A549 (cell line): Measurements from ENCODE around the gene LGALS1. TPM values are rescaled to one million over a fixed set of nuclear protein-coding genes. Genes with fewer than 3 reads are reported as not detected.

Source experiments
- ATAC-seq, 2 experiments: fragments of 200-7000 bp in 1 of 2; fragments of >200 bp in 1 of 2; cut with Nextera tagmentation in 1 of 2; cut with Tn5 transposase in 1 of 2; 3 replicates each; pipeline versions ENCODE4 v1.8.0 to v1.9.1; 2018 to 2020; ENCODE audit warnings: mild to moderate bottlenecking in 1 of 2, moderate library complexity in 1 of 2
- CTCF ChIA-PET: fragments of 300-600 bp; sonication (Branson Sonifier 250); formaldehyde crosslinking; extraction: SDS; loops from one replicate; lab custom pipeline; 2021; ENCODE audit warnings: antibody characterized with exemption, inconsistent platforms; lab: Yijun Ruan, JAX
- POLR2A ChIA-PET: fragments of 350-600 bp; formaldehyde crosslinking; extraction: SDS; loops from one replicate; lab custom pipeline; 2021; ENCODE audit warnings: antibody characterized with exemption, inconsistent platforms; lab: Yijun Ruan, JAX
- DNase-seq, 2 experiments: peaks; one replicate each; pipeline versions ENCODE4 v3.0.0 to v3.0.0-alpha.2; 2011 to 2016; ENCODE audit warnings: low read depth in 1 of 2, low spot score in 1 of 2
- FAIRE-seq: peaks from 2 replicates; lab custom pipeline; 2011; peaks lifted over from hg19 to GRCh38; lab: Jason Lieb, UNC
- H3K27ac ChIP-seq, 2 experiments: fragments of >200 bp; sonication (Bioruptor Twin); formaldehyde crosslinking; 3 replicates each; pipeline ENCODE4 v1.5.1; 2016 to 2017
- H3K4me1 ChIP-seq: fragments of >200 bp; sonication (Bioruptor Twin); formaldehyde crosslinking; 3 replicates; pipeline ENCODE4 v1.6.1; 2016
- H3K4me2 ChIP-seq: fragments of >200 bp; sonication (Bioruptor Twin); formaldehyde crosslinking; 3 replicates; pipeline ENCODE4 v1.6.1; 2016
- H3K4me3 ChIP-seq: fragments of >200 bp; sonication (Bioruptor Twin); formaldehyde crosslinking; 3 replicates; pipeline ENCODE4 v1.5.1; 2016
- H3K9me3 ChIP-seq: fragments of >200 bp; sonication (Bioruptor Twin); formaldehyde crosslinking; 3 replicates; pipeline ENCODE4 v1.6.1; 2016
- ATOH8 ChIP-seq: fragments of 250-450 bp; sonication (Bioruptor Pico); IDR thresholded peaks from 2 replicates; pipeline ENCODE4 v1.5.0; 2020; ENCODE audit warnings: low read depth, mild to moderate bottlenecking, moderate library complexity
- EHF ChIP-seq: fragments of 250-450 bp; sonication (Bioruptor Pico); IDR thresholded peaks from 2 replicates; pipeline ENCODE4 v1.5.0; 2020; ENCODE audit warnings: mild to moderate bottlenecking
- FOSB ChIP-seq: fragments of 250-450 bp; sonication (Bioruptor Pico); IDR thresholded peaks from 2 replicates; pipeline ENCODE4 v1.5.0; 2020; ENCODE audit warnings: mild to moderate bottlenecking, moderate library complexity
- FOSL2 ChIP-seq, 2 experiments: fragments of 450-650 bp in 1 of 2; fragments of >200 bp in 1 of 2; sonication (Bioruptor Twin) in 1 of 2; formaldehyde crosslinking; IDR thresholded peaks; 2 replicates each; pipeline versions ENCODE4 v1.5.0 to v1.6.1; 2016 to 2020; ENCODE audit warnings: mild to moderate bottlenecking in 1 of 2, moderate library complexity in 1 of 2
- HOXB5 ChIP-seq: fragments of 250-450 bp; sonication (Bioruptor Pico); IDR thresholded peaks from 2 replicates; pipeline ENCODE4 v1.5.0; 2020; ENCODE audit warnings: mild to moderate bottlenecking, moderate library complexity
- MAZ ChIP-seq: fragments of 150-350 bp; IDR thresholded peaks from 2 replicates; pipeline ENCODE4 v1.6.1; 2014; ENCODE audit warnings: antibody characterized with exemption, low read depth, low read length, borderline replicate concordance
- PHF8 ChIP-seq: fragments of 200-600 bp; sonication (generic); IDR thresholded peaks from 2 replicates; pipeline ENCODE4 v1.6.1; 2016; ENCODE audit warnings: low read depth, mild to moderate bottlenecking, antibody characterized with exemption, moderate library complexity, borderline replicate concordance
- POLR2A ChIP-seq: IDR thresholded peaks from 2 replicates; pipeline ENCODE4 v1.6.1; 2012; ENCODE audit warnings: mild to moderate bottlenecking, low read length
- RAD21 ChIP-seq, 2 experiments: fragments of >200 bp in 1 of 2; sonication (Bioruptor Twin) in 1 of 2; formaldehyde crosslinking in 1 of 2; IDR thresholded peaks in 1 of 2; conservative IDR thresholded peaks in 1 of 2; 2 replicates in 1 of 2; 3 replicates in 1 of 2; pipeline ENCODE4 v1.6.1; 2012 to 2018; ENCODE audit warnings: inconsistent platforms in 1 of 2
- SMC3 ChIP-seq: fragments of >200 bp; sonication (Bioruptor Twin); formaldehyde crosslinking; IDR thresholded peaks from 3 replicates; pipeline ENCODE4 v1.6.1; 2018; ENCODE audit warnings: inconsistent platforms
- SREBF2 ChIP-seq: fragments of 450-650 bp; IDR thresholded peaks from 2 replicates; pipeline ENCODE4 v1.6.1; 2014; ENCODE audit warnings: mild to moderate bottlenecking, moderate library complexity
- ZNF302 ChIP-seq: fragments of 250-450 bp; sonication (Bioruptor Pico); IDR thresholded peaks from 2 replicates; pipeline ENCODE4 v1.9.0; 2021; ENCODE audit warnings: inconsistent platforms, mild to moderate bottlenecking, moderate library complexity
- WGBS: methylation state at CpG from one replicate; pipeline ENCODE4 v1.1.6; 2017; ENCODE audit errors: missing lambda C conversion rate; 5-methylcytosine and 5-hydroxymethylcytosine counted together
- polyA plus RNA-seq, 4 experiments: library from polyadenylated mRNA; depleted of rRNA in 3 of 4; stranded (reverse); fragments of >200 nt; fragmentation: RNase III in 1 of 4; extraction: RNeasy Plus Mini Kit Qiagen cat#74134 plus additional on column Dnase treatment in 1 of 4; gene quantifications; 2 replicates in 3 of 4; 3 replicates in 1 of 4; pipeline ENCODE4 v1.2.3, GENCODE V29; 2011 to 2017
- TF ChIP-seq, protein P1 (sequence below): fragments of 200-600 bp; sonication (generic); IDR thresholded peaks from 2 replicates; pipeline ENCODE4 v1.6.1; 2016; ENCODE audit warnings: antibody characterized with exemption, mild to moderate bottlenecking, moderate library complexity
- TF ChIP-seq, protein P2 (sequence below): fragments of >200 bp; sonication (Bioruptor Twin); formaldehyde crosslinking; IDR thresholded peaks from 3 replicates; pipeline ENCODE4 v1.5.1; 2016
- TF ChIP-seq, protein P3 (sequence below): fragments of 150-350 bp; IDR thresholded peaks from 2 replicates; pipeline ENCODE4 v1.6.1; 2014; ENCODE audit warnings: low read depth, mild to moderate bottlenecking, low read length

The LGALS1 gene
- polyA plus RNA-seq, 2 of the 4 experiments (the other 2 are of a cell fraction), result 584 to 1,477 TPM

DNA sequence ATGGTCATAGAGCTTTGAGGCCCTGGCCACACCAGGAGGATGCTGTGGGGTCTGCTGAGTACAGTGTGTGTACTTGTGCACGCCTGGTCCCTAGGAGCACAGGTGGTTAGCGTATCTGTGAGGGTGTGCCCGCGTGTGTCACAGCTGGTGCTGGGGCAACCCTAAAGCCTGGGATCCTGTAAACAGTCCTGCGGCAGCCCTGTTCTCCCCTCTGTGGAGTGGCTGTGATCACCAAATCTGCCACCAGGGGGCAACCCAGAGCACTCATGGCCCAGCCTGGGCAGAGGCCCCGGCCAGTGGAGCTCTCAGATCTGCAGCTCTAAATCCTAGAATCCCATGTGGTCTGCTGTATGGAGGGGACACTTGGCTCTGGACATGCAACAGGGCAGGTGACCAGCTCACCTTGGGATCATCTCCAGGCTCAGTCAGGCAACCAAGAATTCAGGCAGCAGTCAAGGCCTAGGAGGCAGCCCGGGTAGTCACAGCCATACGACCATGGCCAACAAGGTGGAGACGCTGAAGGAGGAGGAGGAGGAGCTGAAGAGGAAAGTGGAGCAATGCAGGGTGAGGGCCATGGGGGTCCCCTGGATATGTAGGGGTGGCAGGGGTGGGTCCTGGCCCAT lies 32.1 kb upstream of the LGALS1 start:
- no peak for FAIRE-seq
- H3K9me3 ChIP-seq, result no peaks in the 10 kb centered on the region
- H3K4me1 ChIP-seq, result peaks cover 10% of the 10 kb centered on the region; the same call in 2 of the 3 replicates
- H3K4me2 ChIP-seq, result no peak overlapping the region
- WGBS, result 92% methylated on average over 3 of the region's 9 CpGs
- ChIA-PET POLR2A (interaction anchor here (0.5 to 2.0 kb wide), 7 partner anchors 11 to 162 kb away, joined by 3 to 9 read pairs (median 4); partner anchors contain the start of genes GGA1 and PDXP), CTCF (interaction anchor here (0.5 to 7.1 kb wide), 46 partner anchors 11 to 892 kb away, joined by 3 to 152 read pairs (median 5); partner anchors contain the start of genes LGALS1, NOL12, PDXP and TRIOBP)
- TF ChIP-seq FOSB (CRISPR knock-in tag) (no peak), RAD21 (conservative IDR thresholded peaks at IDR 0.05 in 1 of 2, IDR thresholded peaks at IDR 0.05 in 1 of 2) (peak; percentile 65 to 66), MAZ (no peak), EHF (CRISPR knock-in tag) (no peak), SREBF2 (no peak), SMC3 (peak; percentile 79), HOXB5 (CRISPR knock-in tag) (no peak), POLR2A (no peak), ATOH8 (no peak), FOSL2 (IDR thresholded peaks at IDR 0.05) (no peak), FOSL2 (CRISPR knock-in tag; IDR thresholded peaks at IDR 0.05) (no peak)
- TF ChIP-seq, protein P1, sequence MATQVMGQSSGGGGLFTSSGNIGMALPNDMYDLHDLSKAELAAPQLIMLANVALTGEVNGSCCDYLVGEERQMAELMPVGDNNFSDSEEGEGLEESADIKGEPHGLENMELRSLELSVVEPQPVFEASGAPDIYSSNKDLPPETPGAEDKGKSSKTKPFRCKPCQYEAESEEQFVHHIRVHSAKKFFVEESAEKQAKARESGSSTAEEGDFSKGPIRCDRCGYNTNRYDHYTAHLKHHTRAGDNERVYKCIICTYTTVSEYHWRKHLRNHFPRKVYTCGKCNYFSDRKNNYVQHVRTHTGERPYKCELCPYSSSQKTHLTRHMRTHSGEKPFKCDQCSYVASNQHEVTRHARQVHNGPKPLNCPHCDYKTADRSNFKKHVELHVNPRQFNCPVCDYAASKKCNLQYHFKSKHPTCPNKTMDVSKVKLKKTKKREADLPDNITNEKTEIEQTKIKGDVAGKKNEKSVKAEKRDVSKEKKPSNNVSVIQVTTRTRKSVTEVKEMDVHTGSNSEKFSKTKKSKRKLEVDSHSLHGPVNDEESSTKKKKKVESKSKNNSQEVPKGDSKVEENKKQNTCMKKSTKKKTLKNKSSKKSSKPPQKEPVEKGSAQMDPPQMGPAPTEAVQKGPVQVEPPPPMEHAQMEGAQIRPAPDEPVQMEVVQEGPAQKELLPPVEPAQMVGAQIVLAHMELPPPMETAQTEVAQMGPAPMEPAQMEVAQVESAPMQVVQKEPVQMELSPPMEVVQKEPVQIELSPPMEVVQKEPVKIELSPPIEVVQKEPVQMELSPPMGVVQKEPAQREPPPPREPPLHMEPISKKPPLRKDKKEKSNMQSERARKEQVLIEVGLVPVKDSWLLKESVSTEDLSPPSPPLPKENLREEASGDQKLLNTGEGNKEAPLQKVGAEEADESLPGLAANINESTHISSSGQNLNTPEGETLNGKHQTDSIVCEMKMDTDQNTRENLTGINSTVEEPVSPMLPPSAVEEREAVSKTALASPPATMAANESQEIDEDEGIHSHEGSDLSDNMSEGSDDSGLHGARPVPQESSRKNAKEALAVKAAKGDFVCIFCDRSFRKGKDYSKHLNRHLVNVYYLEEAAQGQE, result no peak
- TF ChIP-seq, protein P2, sequence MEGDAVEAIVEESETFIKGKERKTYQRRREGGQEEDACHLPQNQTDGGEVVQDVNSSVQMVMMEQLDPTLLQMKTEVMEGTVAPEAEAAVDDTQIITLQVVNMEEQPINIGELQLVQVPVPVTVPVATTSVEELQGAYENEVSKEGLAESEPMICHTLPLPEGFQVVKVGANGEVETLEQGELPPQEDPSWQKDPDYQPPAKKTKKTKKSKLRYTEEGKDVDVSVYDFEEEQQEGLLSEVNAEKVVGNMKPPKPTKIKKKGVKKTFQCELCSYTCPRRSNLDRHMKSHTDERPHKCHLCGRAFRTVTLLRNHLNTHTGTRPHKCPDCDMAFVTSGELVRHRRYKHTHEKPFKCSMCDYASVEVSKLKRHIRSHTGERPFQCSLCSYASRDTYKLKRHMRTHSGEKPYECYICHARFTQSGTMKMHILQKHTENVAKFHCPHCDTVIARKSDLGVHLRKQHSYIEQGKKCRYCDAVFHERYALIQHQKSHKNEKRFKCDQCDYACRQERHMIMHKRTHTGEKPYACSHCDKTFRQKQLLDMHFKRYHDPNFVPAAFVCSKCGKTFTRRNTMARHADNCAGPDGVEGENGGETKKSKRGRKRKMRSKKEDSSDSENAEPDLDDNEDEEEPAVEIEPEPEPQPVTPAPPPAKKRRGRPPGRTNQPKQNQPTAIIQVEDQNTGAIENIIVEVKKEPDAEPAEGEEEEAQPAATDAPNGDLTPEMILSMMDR, result peak; percentile 67
- TF ChIP-seq, all 56 proteins: peak for 3
- no peak overlapping the region for H3K4me3 ChIP-seq
- ATAC-seq, result peak; percentile 79 to 92
- 0 out of 6 replicates have a peak overlapping the region, but pooled peaks of 1 of the 2 experiments have one; percentile 26 for H3K27ac ChIP-seq
- peak; percentile 59 to 78 for DNase-seq

- H3K27ac ChIP-seq, result no peak overlapping the region
- POLR2A ChIA-PET, result no interaction called here
- ATAC-seq, result no peak
- no peak for FAIRE-seq
- TF ChIP-seq ZNF302 (CRISPR knock-in tag) (no peak), PHF8 (no peak)
- TF ChIP-seq, protein P3, sequence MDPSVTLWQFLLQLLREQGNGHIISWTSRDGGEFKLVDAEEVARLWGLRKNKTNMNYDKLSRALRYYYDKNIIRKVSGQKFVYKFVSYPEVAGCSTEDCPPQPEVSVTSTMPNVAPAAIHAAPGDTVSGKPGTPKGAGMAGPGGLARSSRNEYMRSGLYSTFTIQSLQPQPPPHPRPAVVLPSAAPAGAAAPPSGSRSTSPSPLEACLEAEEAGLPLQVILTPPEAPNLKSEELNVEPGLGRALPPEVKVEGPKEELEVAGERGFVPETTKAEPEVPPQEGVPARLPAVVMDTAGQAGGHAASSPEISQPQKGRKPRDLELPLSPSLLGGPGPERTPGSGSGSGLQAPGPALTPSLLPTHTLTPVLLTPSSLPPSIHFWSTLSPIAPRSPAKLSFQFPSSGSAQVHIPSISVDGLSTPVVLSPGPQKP, result no peak
- H3K4me3 ChIP-seq, result no peak overlapping the region
- 100% methylated on average over 7 of the region's 9 CpGs for WGBS
- no peaks in the 10 kb centered on the region for H3K4me1 ChIP-seq
- no peak overlapping the region for H3K4me2 ChIP-seq
- no peaks in the 10 kb centered on the region for H3K9me3 ChIP-seq
- no peak for DNase-seq
- CTCF ChIA-PET, result interaction anchor here (0.6 kb wide), 1 partner anchor 142 kb away, joined by 4 read pairs; no protein-coding TSS in a partner anchor
Measured at GRCh38 chr22:37647317-37647716, 28.1 kb upstream of the LGALS1 start.
